GM12878 (cell line): ENCODE data around the gene TCTN1. TPM values are rescaled to one million over a fixed set of nuclear protein-coding genes. Genes with fewer than 3 reads are reported as not detected.
A peak's percentile ranks its signal among the peaks of the same experiment; 100 is the strongest.

Experiments used
- ATAC-seq: fragments of 200-7000 bp; cut with Tn5 transposase; 3 replicates; pipeline ENCODE4 v1.9.1; 2020; ENCODE audit warnings: mild to moderate bottlenecking, moderate library complexity
- BruUV-seq: library from RNA; stranded (reverse); fragments of 400-500 nt; replicated peaks from 2 replicates; lab custom pipeline; 2021; lab: Mats Ljungman, UMichigan
- CTCF ChIA-PET: fragments of 300-600 bp; sonication (Branson Sonifier 250); formaldehyde crosslinking; extraction: SDS; loops from one replicate; lab custom pipeline; 2021; ENCODE audit warnings: inconsistent platforms; lab: Yijun Ruan, JAX
- POLR2A ChIA-PET: fragments of 350-600 bp; formaldehyde crosslinking; extraction: SDS; loops from one replicate; lab custom pipeline; 2021; ENCODE audit warnings: inconsistent platforms; lab: Charles Lee
- RAD21 ChIA-PET: fragments of 300-600 bp; sonication (Branson Sonifier 250); formaldehyde crosslinking; loops from one replicate; lab custom pipeline; 2023; ENCODE audit warnings: antibody characterized with exemption; ENCODE audit not compliant: unreplicated experiment; lab: Charles Lee
- SMC1A ChIA-PET: fragments of 300-600 bp; sonication (Branson Sonifier 250); formaldehyde crosslinking; loops from one replicate; lab custom pipeline; 2023; ENCODE audit not compliant: unreplicated experiment, uncharacterized antibody; lab: Charles Lee
- DNase-seq: peaks from one replicate; pipeline ENCODE4 v3.0.0-alpha.2; 2011; ENCODE audit warnings: low read depth, low spot score
- FAIRE-seq: peaks from 3 replicates; lab custom pipeline; 2011; peaks lifted over from hg19 to GRCh38; lab: Jason Lieb, UNC
- H2AFZ ChIP-seq: 2 replicates; pipeline ENCODE4 v1.6.0; 2011; ENCODE audit warnings: low read depth, low read length, control low read depth; ENCODE audit not compliant: control insufficient read depth
- H3K27ac ChIP-seq: 2 replicates; pipeline ENCODE4 v1.5.1; 2011; ENCODE audit warnings: control low read depth; ENCODE audit not compliant: control insufficient read depth, insufficient read depth
- H3K27me3 ChIP-seq, 2 experiments: replicated peaks in 1 of 2; 2 replicates each; pipeline versions ENCODE4 v1.6.0 to v1.6.1; 2011; ENCODE audit warnings: low read length in 1 of 2; ENCODE audit not compliant: control insufficient read depth in 2 of 2, insufficient read depth in 2 of 2
- H3K36me3 ChIP-seq, 2 experiments: 2 replicates each; pipeline ENCODE4 v1.5.1; 2011; ENCODE audit warnings: low read length in 1 of 2; ENCODE audit not compliant: control insufficient read depth in 2 of 2, insufficient read depth in 2 of 2
- H3K4me1 ChIP-seq: 2 replicates; pipeline ENCODE4 v1.6.1; 2011; ENCODE audit warnings: mild to moderate bottlenecking, low read length, moderate library complexity, mixed read lengths; ENCODE audit not compliant: control insufficient read depth, insufficient read depth
- H3K4me2 ChIP-seq: 2 replicates; pipeline ENCODE4 v1.6.0; 2011; ENCODE audit warnings: control low read depth; ENCODE audit not compliant: control insufficient read depth, insufficient read depth
- H3K4me3 ChIP-seq: fragments of 200-600 bp; sonication (generic); 2 replicates; pipeline ENCODE4 v1.5.1; 2016
- H3K79me2 ChIP-seq: 2 replicates; pipeline ENCODE4 v1.6.0; 2011; ENCODE audit warnings: low read length; ENCODE audit not compliant: control insufficient read depth, insufficient read depth
- H3K9ac ChIP-seq: 2 replicates; pipeline ENCODE4 v1.8.0; 2011; ENCODE audit warnings: low read length, control low read depth, mixed read lengths; ENCODE audit not compliant: control insufficient read depth, insufficient read depth
- H3K9me3 ChIP-seq: replicated peaks from 3 replicates; pipeline ENCODE4 v1.5.1; 2011; ENCODE audit warnings: mild to moderate bottlenecking, low read length; ENCODE audit not compliant: control insufficient read depth, insufficient read depth
- H4K20me1 ChIP-seq: 2 replicates; pipeline ENCODE4 v1.6.0; 2011; ENCODE audit not compliant: control insufficient read depth, insufficient read depth
- CBFB ChIP-seq: IDR thresholded peaks from 2 replicates; pipeline ENCODE4 v1.6.1; 2016; ENCODE audit warnings: antibody characterized with exemption, low read depth
- EED ChIP-seq: sonication (generic); IDR thresholded peaks from 2 replicates; pipeline ENCODE4 v1.6.1; 2016; ENCODE audit warnings: antibody characterized with exemption, low read depth
- IKZF2 ChIP-seq, 2 experiments: fragments of 450-650 bp; IDR thresholded peaks; 2 replicates each; pipeline ENCODE4 v1.6.1; 2017; ENCODE audit warnings: mild to moderate bottlenecking in 2 of 2, moderate library complexity in 2 of 2
- KLF5 ChIP-seq: fragments of 450-650 bp; IDR thresholded peaks from 2 replicates; pipeline ENCODE4 v1.6.1; 2014; ENCODE audit warnings: mild to moderate bottlenecking; ENCODE audit not compliant: partially characterized antibody
- NFXL1 ChIP-seq: fragments of 450-650 bp; IDR thresholded peaks from 2 replicates; pipeline ENCODE4 v1.6.1; 2017; ENCODE audit warnings: antibody characterized with exemption, mild to moderate bottlenecking, borderline replicate concordance
- NR2C1 ChIP-seq: fragments of 450-650 bp; IDR thresholded peaks from 2 replicates; pipeline ENCODE4 v1.6.1; 2017; ENCODE audit warnings: antibody characterized with exemption, mild to moderate bottlenecking, moderate library complexity
- TCF12 ChIP-seq: IDR thresholded peaks from 2 replicates; pipeline ENCODE4 v1.6.1; 2011; ENCODE audit warnings: low read depth, mild to moderate bottlenecking, low read length
- ZNF274 ChIP-seq: IDR thresholded peaks from one replicate; pipeline ENCODE4 v1.8.0; 2011; ENCODE audit not compliant: insufficient read length, insufficient read depth
- WGBS: methylation state at CpG from one replicate; pipeline ENCODE4 v1.1.6; 2016; ENCODE audit warnings: low lambda C conversion rate; ENCODE audit not compliant: insufficient replicate concordance, insufficient coverage; ENCODE audit errors: missing lambda C conversion rate; 5-methylcytosine and 5-hydroxymethylcytosine counted together
- in situ Hi-C: fragments of 300-500 bp; cut with MboI; formaldehyde crosslinking; loops from 9 replicates; pipeline ENCODE4 v1.14.3; 2018; ENCODE audit warnings: mixed read lengths
- intact Hi-C: fragments of 100-400 bp; cut with micrococcal nuclease; formaldehyde crosslinking; loops from one replicate; pipeline ENCODE4 v1.14.2; 2022; ENCODE audit not compliant: unreplicated experiment
- polyA plus RNA-seq, 11 experiments: library from polyadenylated mRNA; depleted of rRNA in 4 of 11; unstranded in 6 of 11; stranded (reverse) in 5 of 11; fragments of >200 nt; fragmentation: Nextera tagmentation in 4 of 11; fragmentation: Illumina TruSeq in 1 of 11; extraction: Ambion mirVana in 4 of 11; extraction: Trizol in 1 of 11; gene quantifications; 1 replicate in 1 of 11; 2 replicates in 10 of 11; pipeline versions ENCODE4 v1.2.1 to v1.2.3, GENCODE V29; 2011 to 2016; ENCODE audit warnings: inconsistent platforms in 2 of 11, missing spikeins in 2 of 11, low read depth in 1 of 11
- total RNA-seq, 4 experiments: library from RNA; depleted of rRNA in 3 of 4; stranded (reverse); fragments of >200 nt in 3 of 4; fragmentation: Illumina TruSeq in 1 of 4; extraction: Trizol in 1 of 4; gene quantifications; 2 replicates each; pipeline versions ENCODE4 v1.2.1 to v1.2.3, GENCODE V29; 2013 to 2021
- TF ChIP-seq, protein P1 (sequence below): IDR thresholded peaks from 2 replicates; pipeline ENCODE4 v1.6.1; 2012; ENCODE audit warnings: improper control_type of control experiment, low read depth, low read length; ENCODE audit not compliant: insufficient replicate concordance
- TF ChIP-seq, protein P2 (sequence below): fragments of 450-650 bp; IDR thresholded peaks from 2 replicates; pipeline ENCODE4 v1.6.1; 2016; ENCODE audit warnings: mild to moderate bottlenecking, moderate library complexity, borderline replicate concordance

Gene TCTN1
- total and polyA plus RNA-seq, 10 of the 15 experiments (the other 5 are each of a cell fraction or from before 2014, with no cell fraction given), result 8.8 to 23.5 (median 15.3) TPM

DNA sequence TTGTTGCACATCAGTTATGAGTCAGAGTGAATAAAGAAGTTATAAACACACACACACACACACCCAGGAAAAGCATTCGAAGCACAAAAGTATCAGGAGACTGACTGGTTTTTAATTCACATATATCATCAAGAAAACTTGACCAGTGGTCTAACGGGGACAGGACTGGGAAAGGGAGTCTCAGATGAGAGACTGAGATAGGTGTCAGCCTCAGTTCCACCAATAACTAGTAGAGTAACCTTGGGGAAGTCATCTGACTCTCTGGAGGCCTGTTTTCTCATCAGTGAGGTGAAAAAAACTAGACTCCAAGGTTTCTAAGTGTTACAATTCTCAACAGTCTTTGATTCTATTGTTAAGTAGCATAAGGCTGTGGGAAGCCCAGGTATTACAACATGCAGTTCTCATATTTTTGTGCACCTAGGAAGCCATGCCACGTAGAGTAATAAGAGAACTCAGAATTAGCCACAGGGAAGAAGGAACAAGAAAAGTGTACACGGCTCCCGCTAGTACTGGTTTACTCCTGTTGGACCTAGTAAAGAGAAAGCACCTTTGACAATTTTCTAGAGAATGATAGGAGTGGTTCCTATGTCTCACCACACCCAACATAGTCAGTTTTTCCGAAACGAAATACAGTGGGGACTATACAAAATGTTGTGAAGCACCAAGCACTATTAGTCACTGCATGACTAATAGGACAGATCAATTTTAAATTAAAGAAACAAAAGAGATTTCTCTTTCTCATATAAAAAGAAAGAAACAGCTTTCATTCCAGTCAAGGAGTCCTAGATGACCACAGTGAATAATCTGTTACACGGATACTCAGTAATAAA is 35.9 kb upstream of the TCTN1 start:
- POLR2A ChIA-PET, result interaction anchor here (1.0 to 8.8 kb wide), 7 partner anchors 7 to 91 kb away, joined by 3 to 122 read pairs (median 5); no protein-coding TSS in a partner anchor
- TSS peak; percentile 28 for BruUV-seq
- CTCF ChIA-PET, result interaction anchor here (1.0 to 4.1 kb wide), 8 partner anchors 11 to 128 kb away, joined by 3 to 40 read pairs (median 6); partner anchors contain the start of gene ARPC3
- ATAC-seq, result peak; percentile 45
- Histone ChIP-seq H3K4me1 (peaks cover 12% of the 10 kb centered on the region), H3K4me3 (peak overlapping the region; percentile 82), H3K27ac (peak overlapping the region; percentile 95), H3K9me3 (no peaks in the 10 kb centered on the region; the same call in none of the 3 replicates), H3K4me2 (peak overlapping the region; percentile 83), H3K79me2 (peaks cover 99% of the 10 kb centered on the region), H4K20me1 (no peaks in the 10 kb centered on the region), H3K27me3 (no peaks in the 10 kb centered on the region), H3K36me3 (peaks cover 0 to 5% of the 10 kb centered on the region in 2 experiments; a peak in 1 of 4 replicates), H3K9ac (peak overlapping the region; percentile 96), H2AFZ (no peak overlapping the region)
- intact Hi-C loops, result loop anchor here (2.0 kb wide), 1 partner anchor 15 kb away; no protein-coding TSS in a partner anchor
- DNase-seq, result peak; percentile 84
- SMC1A ChIA-PET, result interaction anchor here (0.9 to 11.7 kb wide), 11 partner anchors 13 to 128 kb away, joined by 3 to 308 read pairs (median 12); partner anchors contain the start of gene ARPC3
- RAD21 ChIA-PET, result interaction anchor here (0.7 to 5.4 kb wide), 11 partner anchors 12 to 121 kb away, joined by 3 to 73 read pairs (median 5); partner anchors contain the start of genes FAM216A and GPN3
- in situ Hi-C loops, result no loop called here
- no peak for FAIRE-seq
- 0% methylated on average over 8 of the region's 8 CpGs for WGBS
- TF ChIP-seq CBFB (peak; percentile 68; the same call in 1 of the 2 replicates), ZNF274 (no peak), EED (peak; percentile 62), NR2C1 (no peak), KLF5 (peak; percentile 36), IKZF2 (IDR thresholded peaks at IDR 0.05) (peak; percentile 86 to 87), NFXL1 (no peak), TCF12 (no peak)
- TF ChIP-seq, protein P1, sequence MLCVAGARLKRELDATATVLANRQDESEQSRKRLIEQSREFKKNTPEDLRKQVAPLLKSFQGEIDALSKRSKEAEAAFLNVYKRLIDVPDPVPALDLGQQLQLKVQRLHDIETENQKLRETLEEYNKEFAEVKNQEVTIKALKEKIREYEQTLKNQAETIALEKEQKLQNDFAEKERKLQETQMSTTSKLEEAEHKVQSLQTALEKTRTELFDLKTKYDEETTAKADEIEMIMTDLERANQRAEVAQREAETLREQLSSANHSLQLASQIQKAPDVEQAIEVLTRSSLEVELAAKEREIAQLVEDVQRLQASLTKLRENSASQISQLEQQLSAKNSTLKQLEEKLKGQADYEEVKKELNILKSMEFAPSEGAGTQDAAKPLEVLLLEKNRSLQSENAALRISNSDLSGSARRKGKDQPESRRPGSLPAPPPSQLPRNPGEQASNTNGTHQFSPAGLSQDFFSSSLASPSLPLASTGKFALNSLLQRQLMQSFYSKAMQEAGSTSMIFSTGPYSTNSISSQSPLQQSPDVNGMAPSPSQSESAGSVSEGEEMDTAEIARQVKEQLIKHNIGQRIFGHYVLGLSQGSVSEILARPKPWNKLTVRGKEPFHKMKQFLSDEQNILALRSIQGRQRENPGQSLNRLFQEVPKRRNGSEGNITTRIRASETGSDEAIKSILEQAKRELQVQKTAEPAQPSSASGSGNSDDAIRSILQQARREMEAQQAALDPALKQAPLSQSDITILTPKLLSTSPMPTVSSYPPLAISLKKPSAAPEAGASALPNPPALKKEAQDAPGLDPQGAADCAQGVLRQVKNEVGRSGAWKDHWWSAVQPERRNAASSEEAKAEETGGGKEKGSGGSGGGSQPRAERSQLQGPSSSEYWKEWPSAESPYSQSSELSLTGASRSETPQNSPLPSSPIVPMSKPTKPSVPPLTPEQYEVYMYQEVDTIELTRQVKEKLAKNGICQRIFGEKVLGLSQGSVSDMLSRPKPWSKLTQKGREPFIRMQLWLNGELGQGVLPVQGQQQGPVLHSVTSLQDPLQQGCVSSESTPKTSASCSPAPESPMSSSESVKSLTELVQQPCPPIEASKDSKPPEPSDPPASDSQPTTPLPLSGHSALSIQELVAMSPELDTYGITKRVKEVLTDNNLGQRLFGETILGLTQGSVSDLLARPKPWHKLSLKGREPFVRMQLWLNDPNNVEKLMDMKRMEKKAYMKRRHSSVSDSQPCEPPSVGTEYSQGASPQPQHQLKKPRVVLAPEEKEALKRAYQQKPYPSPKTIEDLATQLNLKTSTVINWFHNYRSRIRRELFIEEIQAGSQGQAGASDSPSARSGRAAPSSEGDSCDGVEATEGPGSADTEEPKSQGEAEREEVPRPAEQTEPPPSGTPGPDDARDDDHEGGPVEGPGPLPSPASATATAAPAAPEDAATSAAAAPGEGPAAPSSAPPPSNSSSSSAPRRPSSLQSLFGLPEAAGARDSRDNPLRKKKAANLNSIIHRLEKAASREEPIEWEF, result peak; percentile 86
- TF ChIP-seq, protein P2, sequence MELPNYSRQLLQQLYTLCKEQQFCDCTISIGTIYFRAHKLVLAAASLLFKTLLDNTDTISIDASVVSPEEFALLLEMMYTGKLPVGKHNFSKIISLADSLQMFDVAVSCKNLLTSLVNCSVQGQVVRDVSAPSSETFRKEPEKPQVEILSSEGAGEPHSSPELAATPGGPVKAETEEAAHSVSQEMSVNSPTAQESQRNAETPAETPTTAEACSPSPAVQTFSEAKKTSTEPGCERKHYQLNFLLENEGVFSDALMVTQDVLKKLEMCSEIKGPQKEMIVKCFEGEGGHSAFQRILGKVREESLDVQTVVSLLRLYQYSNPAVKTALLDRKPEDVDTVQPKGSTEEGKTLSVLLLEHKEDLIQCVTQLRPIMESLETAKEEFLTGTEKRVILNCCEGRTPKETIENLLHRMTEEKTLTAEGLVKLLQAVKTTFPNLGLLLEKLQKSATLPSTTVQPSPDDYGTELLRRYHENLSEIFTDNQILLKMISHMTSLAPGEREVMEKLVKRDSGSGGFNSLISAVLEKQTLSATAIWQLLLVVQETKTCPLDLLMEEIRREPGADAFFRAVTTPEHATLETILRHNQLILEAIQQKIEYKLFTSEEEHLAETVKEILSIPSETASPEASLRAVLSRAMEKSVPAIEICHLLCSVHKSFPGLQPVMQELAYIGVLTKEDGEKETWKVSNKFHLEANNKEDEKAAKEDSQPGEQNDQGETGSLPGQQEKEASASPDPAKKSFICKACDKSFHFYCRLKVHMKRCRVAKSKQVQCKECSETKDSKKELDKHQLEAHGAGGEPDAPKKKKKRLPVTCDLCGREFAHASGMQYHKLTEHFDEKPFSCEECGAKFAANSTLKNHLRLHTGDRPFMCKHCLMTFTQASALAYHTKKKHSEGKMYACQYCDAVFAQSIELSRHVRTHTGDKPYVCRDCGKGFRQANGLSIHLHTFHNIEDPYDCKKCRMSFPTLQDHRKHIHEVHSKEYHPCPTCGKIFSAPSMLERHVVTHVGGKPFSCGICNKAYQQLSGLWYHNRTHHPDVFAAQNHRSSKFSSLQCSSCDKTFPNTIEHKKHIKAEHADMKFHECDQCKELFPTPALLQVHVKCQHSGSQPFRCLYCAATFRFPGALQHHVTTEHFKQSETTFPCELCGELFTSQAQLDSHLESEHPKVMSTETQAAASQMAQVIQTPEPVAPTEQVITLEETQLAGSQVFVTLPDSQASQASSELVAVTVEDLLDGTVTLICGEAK, result no peak; the same call in 1 of the 2 replicates
